T-helper 1 cell treated with Interleukin-12 subunit alpha and Interleukin-12 subunit beta and Interleukin-4 antibody, amounts not matched to agents 30 μg/mL and 1 μg/mL, for 36 hours (primary cell): Measurements from ENCODE around the gene COL4A3.

Source experiments
- H3K27ac Mint-ChIP-seq: one replicate; pipeline ENCODE4 v1.8.0; 2021; ENCODE audit warnings: mild to moderate bottlenecking, mixed read lengths
- H3K27me3 Mint-ChIP-seq: one replicate; pipeline ENCODE4 v1.8.0; 2021; ENCODE audit warnings: low read depth, mixed read lengths
- H3K36me3 Mint-ChIP-seq: one replicate; pipeline ENCODE4 v1.8.0; 2021; ENCODE audit warnings: low read depth, mixed read lengths
- H3K4me1 Mint-ChIP-seq: one replicate; pipeline ENCODE4 v1.8.0; 2021; ENCODE audit warnings: low read depth, mixed read lengths
- H3K4me3 Mint-ChIP-seq: one replicate; pipeline ENCODE4 v1.8.0; 2021; ENCODE audit warnings: mild to moderate bottlenecking, moderate library complexity, mixed read lengths
- H3K9me3 Mint-ChIP-seq: one replicate; pipeline ENCODE4 v1.8.0; 2021; ENCODE audit warnings: mixed read lengths

Gene COL4A3

GRCh38 chr2:227257820-227258219 is 93.4 kb downstream of the COL4A3 start:
- Mint-ChIP-seq H3K27ac (no peak overlapping the region), H3K9me3 (no peaks in the 10 kb centered on the region), H3K36me3 (no peaks in the 10 kb centered on the region), H3K27me3 (no peaks in the 10 kb centered on the region), H3K4me3 (no peak overlapping the region), H3K4me1 (no peaks in the 10 kb centered on the region)

- no peaks in the 10 kb centered on the region for H3K36me3 Mint-ChIP-seq
- H3K27me3 Mint-ChIP-seq = no peaks in the 10 kb centered on the region
- H3K9me3 Mint-ChIP-seq = no peaks in the 10 kb centered on the region
- H3K4me1 Mint-ChIP-seq = no peaks in the 10 kb centered on the region
- no peak overlapping the region for H3K4me3 Mint-ChIP-seq
- no peak overlapping the region for H3K27ac Mint-ChIP-seq
Measured at GRCh38 chr2:227260041-227260440, 95.6 kb downstream of the COL4A3 start.

- H3K4me1 Mint-ChIP-seq = no peaks in the 10 kb centered on the region
- H3K9me3 Mint-ChIP-seq = no peaks in the 10 kb centered on the region
- no peak overlapping the region for H3K4me3 Mint-ChIP-seq
- no peaks in the 10 kb centered on the region for H3K36me3 Mint-ChIP-seq
- no peak overlapping the region for H3K27ac Mint-ChIP-seq
- no peaks in the 10 kb centered on the region for H3K27me3 Mint-ChIP-seq
Measured at GRCh38 chr2:227267410-227268115, 103.1 kb downstream of the COL4A3 start.

- no peaks in the 10 kb centered on the region for H3K4me1 Mint-ChIP-seq
- H3K27ac Mint-ChIP-seq = no peak overlapping the region
- H3K9me3 Mint-ChIP-seq = no peaks in the 10 kb centered on the region
- no peak overlapping the region for H3K4me3 Mint-ChIP-seq
- H3K36me3 Mint-ChIP-seq = no peaks in the 10 kb centered on the region
- no peaks in the 10 kb centered on the region for H3K27me3 Mint-ChIP-seq
Measured at GRCh38 chr2:227280895-227281294, 116.5 kb downstream of the COL4A3 start.

- Mint-ChIP-seq H3K4me1 (no peaks in the 10 kb centered on the region), H3K36me3 (no peaks in the 10 kb centered on the region), H3K27me3 (no peaks in the 10 kb centered on the region), H3K27ac (no peak overlapping the region), H3K4me3 (no peak overlapping the region), H3K9me3 (no peaks in the 10 kb centered on the region)
Measured at GRCh38 chr2:227285741-227286236, 121.4 kb downstream of the COL4A3 start.

- Mint-ChIP-seq H3K27ac (no peak overlapping the region), H3K36me3 (no peaks in the 10 kb centered on the region), H3K4me1 (no peaks in the 10 kb centered on the region), H3K9me3 (no peaks in the 10 kb centered on the region), H3K4me3 (no peak overlapping the region), H3K27me3 (no peaks in the 10 kb centered on the region)
Measured at GRCh38 chr2:227287771-227288170, 123.3 kb downstream of the COL4A3 start.

GRCh38 chr2:227292314-227292713 is 127.9 kb downstream of the COL4A3 start:
- Mint-ChIP-seq H3K9me3 (no peaks in the 10 kb centered on the region), H3K27me3 (no peaks in the 10 kb centered on the region), H3K4me3 (no peak overlapping the region), H3K4me1 (peaks cover 2% of the 10 kb centered on the region), H3K36me3 (no peaks in the 10 kb centered on the region), H3K27ac (no peak overlapping the region)

GRCh38 chr2:227293531-227293930 is 129.1 kb downstream of the COL4A3 start:
- no peaks in the 10 kb centered on the region for H3K27me3 Mint-ChIP-seq
- no peak overlapping the region for H3K4me3 Mint-ChIP-seq
- no peak overlapping the region for H3K27ac Mint-ChIP-seq
- peaks cover 2% of the 10 kb centered on the region for H3K4me1 Mint-ChIP-seq
- H3K9me3 Mint-ChIP-seq = no peaks in the 10 kb centered on the region
- no peaks in the 10 kb centered on the region for H3K36me3 Mint-ChIP-seq

- Mint-ChIP-seq H3K4me3 (no peak overlapping the region), H3K36me3 (no peaks in the 10 kb centered on the region), H3K9me3 (no peaks in the 10 kb centered on the region), H3K27me3 (no peaks in the 10 kb centered on the region), H3K4me1 (peaks cover 2% of the 10 kb centered on the region), H3K27ac (no peak overlapping the region)
Measured at GRCh38 chr2:227295806-227296205, 131.4 kb downstream of the COL4A3 start.

GRCh38 chr2:227296671-227297405 is 132.4 kb downstream of the COL4A3 start:
- no peaks in the 10 kb centered on the region for H3K9me3 Mint-ChIP-seq
- H3K27me3 Mint-ChIP-seq = no peaks in the 10 kb centered on the region
- H3K4me3 Mint-ChIP-seq = no peak overlapping the region
- no peaks in the 10 kb centered on the region for H3K36me3 Mint-ChIP-seq
- no peak overlapping the region for H3K27ac Mint-ChIP-seq
- H3K4me1 Mint-ChIP-seq = peaks cover 2% of the 10 kb centered on the region

- Mint-ChIP-seq H3K36me3 (no peaks in the 10 kb centered on the region), H3K4me3 (no peak overlapping the region), H3K27ac (no peak overlapping the region), H3K4me1 (no peaks in the 10 kb centered on the region), H3K27me3 (peaks cover 3% of the 10 kb centered on the region), H3K9me3 (no peaks in the 10 kb centered on the region)
Measured at GRCh38 chr2:227301523-227301922, 137.1 kb downstream of the COL4A3 start.

- Mint-ChIP-seq H3K4me3 (no peak overlapping the region), H3K4me1 (no peaks in the 10 kb centered on the region), H3K9me3 (no peaks in the 10 kb centered on the region), H3K36me3 (no peaks in the 10 kb centered on the region), H3K27ac (no peak overlapping the region), H3K27me3 (peaks cover 5% of the 10 kb centered on the region)
Measured at GRCh38 chr2:227308784-227309183, 144.4 kb downstream of the COL4A3 start.

- Mint-ChIP-seq H3K4me3 (no peak overlapping the region), H3K9me3 (no peaks in the 10 kb centered on the region), H3K36me3 (no peaks in the 10 kb centered on the region), H3K27me3 (peaks cover 3% of the 10 kb centered on the region), H3K27ac (no peak overlapping the region), H3K4me1 (no peaks in the 10 kb centered on the region)
Measured at GRCh38 chr2:227310756-227311110, 146.3 kb downstream of the COL4A3 start.

GRCh38 chr2:227311861-227312506 is 147.6 kb downstream of the COL4A3 start:
- peaks cover 2% of the 10 kb centered on the region for H3K9me3 Mint-ChIP-seq
- no peaks in the 10 kb centered on the region for H3K4me1 Mint-ChIP-seq
- H3K36me3 Mint-ChIP-seq = no peaks in the 10 kb centered on the region
- H3K27ac Mint-ChIP-seq = no peak overlapping the region
- no peaks in the 10 kb centered on the region for H3K27me3 Mint-ChIP-seq
- H3K4me3 Mint-ChIP-seq = no peak overlapping the region

- Mint-ChIP-seq H3K36me3 (no peaks in the 10 kb centered on the region), H3K4me1 (no peaks in the 10 kb centered on the region), H3K27ac (no peak overlapping the region), H3K9me3 (peaks cover 7% of the 10 kb centered on the region), H3K27me3 (no peaks in the 10 kb centered on the region), H3K4me3 (no peak overlapping the region)
Measured at GRCh38 chr2:227312579-227312978, 148.2 kb downstream of the COL4A3 start.
